GM19452 (cell line): ENCODE results near the gene EPG5.
A peak's percentile ranks its signal among the peaks of the same experiment; 100 is the strongest.
"Not testable (repeated sequence)": the region's sequence is repeated elsewhere in the genome, so short reads cannot be mapped to it uniquely, and the experiment has no call there.

ENCODE experiments used
- ATAC-seq: cut with Tn5 transposase; IDR thresholded peaks from one replicate; pipeline ENCODE4 v1.9.1; 2021; ENCODE audit not compliant: unreplicated experiment

The EPG5 gene

DNA sequence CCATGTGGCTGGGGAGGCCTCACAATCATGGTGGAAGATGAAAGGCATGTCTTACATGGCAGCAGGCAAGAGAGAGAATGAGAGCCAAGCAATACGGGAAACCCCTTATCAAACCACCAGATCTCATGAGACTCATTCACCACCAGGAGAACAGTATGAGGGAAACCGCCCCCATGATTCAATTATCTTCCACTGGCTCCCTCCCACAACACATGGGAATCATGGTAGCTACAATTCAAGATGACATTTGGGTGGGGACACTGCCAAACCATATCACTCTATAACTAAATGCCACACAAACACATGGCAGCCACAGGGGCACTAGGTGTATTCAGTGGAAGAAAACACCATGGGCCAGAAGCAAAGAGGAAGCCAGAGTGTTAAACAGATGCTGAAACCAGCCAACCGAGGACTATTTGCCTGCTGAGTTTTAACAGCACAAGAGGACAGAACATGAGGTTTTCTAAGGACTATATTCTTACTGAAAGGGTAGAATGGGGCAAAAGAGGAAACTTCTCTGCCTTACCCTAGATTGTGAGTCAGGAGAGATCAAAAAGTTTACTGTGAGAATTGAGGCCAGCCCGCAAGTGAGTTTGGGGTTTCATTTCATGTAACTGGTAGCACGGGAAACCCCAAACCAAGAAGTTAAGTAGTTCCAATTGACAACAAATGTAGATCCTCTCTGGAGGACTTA, 92.5 kb downstream of the EPG5 start:
- ATAC-seq = peak; percentile 87

DNA sequence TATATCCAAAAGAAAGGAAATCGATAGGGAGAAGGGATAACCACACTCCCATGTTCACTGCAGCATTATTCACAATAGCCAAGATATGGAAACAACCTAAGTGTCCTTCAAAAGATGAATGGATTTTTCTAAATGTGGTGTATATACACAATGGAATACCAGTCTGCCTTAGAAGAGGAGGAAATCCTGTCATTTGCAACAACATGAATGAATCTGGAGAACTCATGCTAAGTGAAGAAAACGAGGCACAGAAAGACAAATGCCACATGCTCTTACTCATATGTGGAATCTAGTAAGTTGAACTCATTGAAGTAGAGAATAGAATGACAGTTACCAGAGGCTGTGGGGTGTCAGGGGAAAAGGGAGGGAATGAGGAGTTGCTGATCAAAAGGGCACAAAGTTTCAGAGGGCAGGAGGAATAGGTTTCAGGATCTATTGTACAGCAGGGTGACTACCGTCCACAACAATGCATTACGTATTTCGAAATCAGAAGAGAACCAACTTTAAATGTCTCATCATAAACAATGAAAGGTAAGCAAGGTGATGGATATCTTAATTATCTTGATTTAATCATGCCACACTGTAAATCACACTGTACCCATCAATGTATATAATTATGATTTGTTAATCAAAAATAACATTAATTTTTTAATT, 95.6 kb downstream of the EPG5 start:
- ATAC-seq = no peak

DNA sequence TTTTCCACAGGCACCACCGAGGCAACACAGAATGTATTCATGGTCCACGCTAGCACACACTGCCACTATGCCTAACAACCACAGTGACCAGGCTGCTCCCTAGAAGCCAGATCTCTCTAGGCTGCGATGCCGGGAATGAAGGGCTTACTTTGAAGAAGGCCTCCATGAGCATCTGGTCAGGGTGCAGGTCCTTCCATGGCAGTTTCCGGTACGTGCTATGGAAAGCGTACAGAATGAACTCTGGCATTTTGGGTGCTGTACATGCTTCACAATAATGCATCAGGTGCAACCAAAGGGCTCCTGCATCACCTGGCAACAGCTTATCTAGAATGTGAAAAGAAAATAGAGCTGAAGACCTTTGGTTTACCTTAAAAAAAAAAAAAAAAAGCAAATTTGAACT, 96.7 kb downstream of the EPG5 start:
- ATAC-seq = no peak

DNA sequence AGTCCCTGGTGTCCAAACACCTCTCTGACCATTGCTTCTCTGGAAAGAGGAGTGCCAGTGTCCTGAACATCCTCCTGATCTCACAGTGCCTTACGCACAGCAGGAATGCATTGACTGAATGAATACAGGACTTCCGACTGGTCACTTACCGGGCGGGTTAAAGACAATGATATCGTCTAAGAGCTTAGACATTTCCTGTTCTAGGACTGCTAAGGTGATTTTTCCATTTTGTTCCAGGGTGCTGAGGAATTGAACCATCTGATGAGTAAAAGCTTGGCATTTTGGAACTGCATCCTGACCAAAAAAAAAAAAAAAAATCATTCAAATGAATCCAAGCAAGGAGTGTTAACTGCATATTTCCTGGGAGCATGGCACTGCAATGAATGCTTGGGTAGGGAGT, 101.7 kb downstream of the EPG5 start:
- no peak for ATAC-seq

DNA sequence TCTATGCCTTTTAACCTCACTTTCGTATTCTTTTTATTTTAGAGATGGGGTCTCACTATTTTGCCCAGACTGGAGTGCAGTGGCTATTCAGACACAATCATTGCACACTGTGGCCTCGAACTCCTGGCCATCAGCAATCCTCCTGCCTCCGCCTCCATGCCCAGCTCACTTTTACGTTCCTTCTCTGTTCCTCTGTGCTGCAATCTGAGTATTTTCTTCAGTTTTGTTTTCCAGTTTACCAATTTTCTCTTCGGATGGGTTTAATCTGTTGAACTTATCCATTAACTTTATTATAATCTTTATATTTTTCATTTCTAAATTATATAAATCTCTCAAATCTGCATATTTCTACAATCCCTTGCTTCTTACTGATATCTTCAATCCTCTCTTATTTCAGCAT, 103.0 kb downstream of the EPG5 start:
- ATAC-seq = no peak

DNA sequence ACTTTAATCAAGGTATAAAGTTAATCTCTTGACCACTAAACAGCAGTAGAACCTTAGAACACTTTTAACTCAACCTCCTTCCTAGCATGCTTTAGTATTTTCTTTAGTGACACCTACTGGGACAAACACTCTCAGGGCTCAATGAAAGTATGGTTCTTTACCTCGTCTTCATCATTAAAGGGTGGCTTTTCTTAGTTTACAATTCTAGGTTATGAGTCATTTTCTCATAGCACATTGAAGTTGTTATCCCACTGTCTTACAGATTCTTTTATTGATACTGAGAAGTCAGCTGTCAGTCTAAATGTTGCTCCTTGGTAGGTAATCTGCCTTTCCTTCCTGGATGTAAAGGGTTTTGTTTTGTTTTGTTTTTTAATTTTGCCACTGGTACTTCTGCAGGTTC, 103.7 kb downstream of the EPG5 start:
- ATAC-seq = no peak

DNA sequence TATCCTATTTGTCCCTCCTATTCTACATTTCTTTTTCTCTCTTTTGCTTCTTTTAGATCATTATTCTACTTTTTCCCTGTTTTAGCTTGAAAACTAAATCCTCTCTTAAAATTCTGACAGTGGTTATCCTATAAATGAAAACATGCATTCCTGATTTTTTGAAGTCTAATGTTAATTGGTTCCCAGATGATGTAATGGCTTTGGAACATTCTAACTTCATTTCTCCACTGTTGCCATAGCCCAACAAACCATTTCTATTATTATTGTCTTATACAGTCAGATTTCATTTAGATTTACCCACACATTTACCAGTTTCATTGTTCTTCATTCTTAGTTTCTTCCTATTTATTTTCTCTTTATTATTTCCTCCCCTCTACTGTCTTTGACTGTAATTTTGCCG, 105.2 kb downstream of the EPG5 start:
- no peak for ATAC-seq

DNA sequence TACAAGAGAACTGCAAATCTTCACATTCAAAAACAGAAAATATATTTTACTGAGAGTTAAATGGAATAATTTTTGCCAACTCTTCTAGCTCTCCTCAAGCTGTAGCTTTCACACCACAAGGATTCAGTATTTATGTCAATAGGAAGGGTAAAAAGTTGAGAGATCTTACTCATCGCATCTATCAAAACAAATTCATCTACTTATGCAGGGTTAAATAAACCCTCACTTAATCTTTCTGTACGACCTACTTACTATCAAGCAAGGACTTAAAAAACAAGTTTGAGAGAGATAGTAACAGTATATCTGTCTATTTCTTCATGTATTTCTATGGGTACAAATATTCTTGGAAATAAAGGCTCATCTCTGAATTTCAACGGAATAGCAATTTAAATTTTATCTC, 106.2 kb downstream of the EPG5 start:
- ATAC-seq = no peak

DNA sequence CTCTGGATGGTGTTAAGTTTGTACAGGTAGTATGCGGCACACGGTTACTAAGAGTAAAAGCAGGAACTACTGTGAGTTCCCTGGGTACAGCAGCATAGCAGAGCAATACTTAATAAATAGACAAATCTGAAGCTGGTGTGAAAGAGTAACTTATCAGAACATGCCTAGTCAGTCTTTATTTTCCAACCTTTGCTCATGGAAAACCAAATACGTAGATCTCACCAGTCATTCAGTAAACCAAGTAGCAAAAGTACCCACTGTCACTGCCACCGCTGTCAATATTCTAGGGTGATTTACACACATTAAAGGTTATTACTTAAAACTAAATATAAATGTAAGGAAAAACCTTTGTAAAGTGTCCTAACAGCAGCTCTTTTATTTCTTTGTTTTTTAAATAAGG, 106.6 kb downstream of the EPG5 start:
- no peak for ATAC-seq

DNA sequence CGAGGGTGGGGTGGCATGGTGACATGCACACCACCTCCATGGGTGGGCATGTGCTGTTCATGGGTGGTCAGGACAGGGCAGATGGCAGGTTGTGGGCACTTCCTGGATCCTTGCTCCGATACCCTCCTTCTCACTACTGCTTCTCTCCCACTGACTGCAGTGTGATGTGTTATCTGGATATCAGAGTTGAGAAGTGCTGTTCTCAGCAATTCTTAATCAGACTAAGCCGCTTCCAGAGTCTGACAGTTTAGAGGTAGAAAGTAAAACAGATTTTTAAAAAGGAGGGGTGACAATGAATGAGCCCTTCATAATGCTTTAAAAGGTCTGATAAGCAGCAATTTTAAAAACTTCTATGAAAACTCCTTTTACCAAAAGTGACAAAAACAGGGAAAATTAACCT, 107.8 kb downstream of the EPG5 start:
- no peak for ATAC-seq

DNA sequence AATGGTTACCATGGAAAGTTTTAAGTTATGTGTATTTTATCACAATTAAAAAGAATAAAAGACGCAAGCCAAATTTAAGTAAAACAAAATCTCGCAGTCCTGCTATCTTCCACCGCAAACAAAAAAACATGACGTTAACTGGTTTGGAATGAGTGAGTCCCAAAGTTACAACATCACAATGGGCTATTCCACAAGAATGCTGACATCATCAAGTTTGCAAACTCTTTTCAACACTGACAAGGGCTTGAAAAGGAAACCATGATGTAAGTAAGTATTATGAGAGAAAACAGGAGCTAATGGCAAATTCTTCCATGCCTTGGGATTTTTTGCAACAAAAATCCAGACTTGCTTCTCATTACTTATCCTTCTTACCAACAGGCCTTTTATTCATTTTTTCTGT, 110.6 kb downstream of the EPG5 start:
- no peak for ATAC-seq

DNA sequence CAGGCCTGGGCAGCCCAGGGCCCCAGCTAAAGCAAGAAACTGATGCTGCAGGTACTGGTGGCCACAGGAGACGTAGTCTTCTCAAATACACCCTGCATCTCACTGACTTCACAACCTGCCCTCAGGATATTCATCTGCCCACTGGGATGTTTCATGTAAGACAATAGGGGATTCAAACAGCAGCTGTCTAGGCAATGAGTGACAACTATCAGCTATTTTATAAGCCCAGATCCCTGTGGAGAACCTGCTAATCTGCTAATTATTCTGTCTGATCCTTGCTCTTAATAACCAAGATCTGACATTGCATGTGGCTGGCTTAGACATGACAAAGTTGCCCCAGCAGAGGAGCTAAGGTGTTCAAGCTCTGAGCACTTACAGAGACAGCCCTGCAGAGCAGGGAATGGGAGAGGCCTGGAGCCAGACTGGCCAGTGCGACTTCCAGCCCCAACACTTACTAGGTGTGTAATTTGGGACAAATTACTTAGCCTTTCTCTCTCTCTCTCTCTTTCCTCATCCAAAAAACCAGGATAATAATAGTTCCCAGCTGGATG, 113.0 kb downstream of the EPG5 start:
- ATAC-seq = no peak

DNA sequence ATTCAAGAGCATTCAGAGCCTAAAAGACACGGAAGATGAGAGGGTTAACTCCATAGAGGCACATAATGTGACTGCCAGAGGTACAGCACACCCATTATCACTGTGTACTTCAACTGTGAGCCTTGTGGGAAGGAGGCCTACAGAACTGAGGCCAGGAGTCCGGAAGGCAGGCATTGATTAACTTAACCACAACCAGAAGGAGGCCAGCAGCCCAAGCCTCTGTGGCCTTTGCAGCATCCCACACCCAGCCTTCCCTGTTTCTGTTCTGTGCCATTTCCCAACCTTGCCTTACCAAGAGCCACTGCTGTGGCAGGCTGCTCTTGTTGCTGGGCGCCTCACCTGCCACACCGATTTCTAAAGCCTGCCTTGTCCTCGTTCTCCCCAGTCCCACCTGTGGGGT, 114.5 kb downstream of the EPG5 start:
- no peak for ATAC-seq

DNA sequence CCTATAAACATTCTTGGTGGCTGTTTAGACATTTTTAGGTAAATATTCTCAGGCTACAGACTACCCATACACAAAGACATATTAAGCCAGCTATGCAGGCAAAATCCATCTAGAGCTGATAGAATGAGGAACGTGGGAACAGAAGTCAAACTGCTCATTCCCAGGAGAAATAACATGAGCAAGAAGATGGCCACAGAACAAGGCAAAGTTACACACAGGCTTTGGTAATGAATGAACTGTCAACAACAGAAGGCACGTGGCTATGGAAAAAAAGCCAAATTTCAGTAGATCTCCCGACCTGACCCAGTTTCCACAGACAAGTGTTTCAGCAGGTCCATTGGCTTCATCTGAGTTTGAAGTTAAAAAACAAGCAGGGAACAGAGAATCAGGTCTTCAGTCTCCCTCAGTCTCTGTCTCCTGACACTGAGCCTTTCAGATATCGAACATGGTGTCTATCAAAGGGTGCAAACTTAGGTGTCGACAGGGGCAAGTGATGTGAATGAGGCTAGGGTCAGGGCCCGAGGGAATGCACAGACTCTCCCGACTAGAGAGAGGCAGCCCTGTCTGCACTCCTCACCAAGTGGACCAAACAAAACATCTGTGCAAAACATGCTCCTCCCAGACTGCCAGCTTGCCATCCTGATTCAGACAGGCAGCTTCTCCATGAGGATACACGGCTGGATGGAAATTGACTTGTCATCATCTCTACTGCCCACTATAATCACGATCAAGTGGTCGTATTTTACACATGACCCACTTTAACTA, 115.8 kb downstream of the EPG5 start:
- ATAC-seq = no peak

DNA sequence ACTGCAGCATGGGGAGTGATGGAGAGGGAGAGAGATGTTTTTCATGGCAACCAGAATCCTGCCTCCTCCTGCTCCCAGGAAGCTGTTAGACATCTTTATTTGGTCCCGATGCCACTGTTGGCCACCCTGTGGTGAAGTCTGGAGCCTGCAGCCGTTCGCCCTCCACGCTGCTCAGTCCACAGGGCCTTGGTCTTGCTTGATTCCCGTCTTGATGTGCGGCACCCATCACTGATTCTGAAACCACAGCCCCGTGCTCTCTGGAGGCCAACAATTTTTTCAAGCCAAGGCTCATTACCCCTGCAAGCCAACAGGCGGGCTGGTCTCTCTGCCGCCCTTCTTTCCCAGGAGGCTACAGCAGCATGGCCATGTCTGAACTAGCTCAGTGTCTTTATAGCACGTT, 117.1 kb downstream of the EPG5 start:
- no peak for ATAC-seq

DNA sequence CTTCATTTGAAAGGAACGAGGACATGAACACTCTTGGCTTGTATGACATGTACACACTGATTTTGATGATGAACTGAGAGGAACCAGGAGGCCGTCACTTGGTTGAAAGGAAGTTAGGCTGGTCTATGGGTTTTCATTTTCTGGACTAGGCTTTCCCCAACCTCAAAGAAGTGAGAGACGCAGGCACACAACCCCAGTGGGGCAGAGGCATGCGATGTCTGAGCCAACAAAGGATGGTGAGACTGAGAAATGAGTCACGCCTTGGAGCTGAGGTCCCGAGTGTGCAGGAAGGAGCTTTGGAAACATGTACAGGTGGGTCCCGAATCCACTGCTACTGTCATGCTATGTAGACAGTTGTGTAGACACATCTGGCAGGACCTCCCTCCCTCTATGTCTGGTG, 117.6 kb downstream of the EPG5 start:
- ATAC-seq = no peak

DNA sequence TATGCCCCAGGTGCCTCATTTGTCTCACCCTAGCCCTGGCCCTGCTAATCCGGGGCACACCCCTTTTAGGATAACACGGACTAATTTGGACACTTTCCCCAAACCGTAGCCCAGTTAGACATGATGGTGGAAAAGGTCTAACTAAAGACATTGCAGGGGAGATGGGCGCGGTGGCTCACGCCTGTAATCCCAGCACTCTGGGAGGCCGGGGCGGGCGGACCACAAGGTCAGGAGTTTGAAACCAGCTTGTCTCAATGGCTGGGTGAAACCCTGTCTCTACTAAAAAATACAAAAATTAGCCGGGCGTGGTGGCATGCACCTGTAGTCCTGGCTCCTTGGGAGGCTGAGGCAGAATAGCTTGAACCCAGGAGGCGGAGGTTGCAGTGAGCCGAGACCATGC, 118.5 kb downstream of the EPG5 start:
- ATAC-seq = not testable (repeated sequence)

DNA sequence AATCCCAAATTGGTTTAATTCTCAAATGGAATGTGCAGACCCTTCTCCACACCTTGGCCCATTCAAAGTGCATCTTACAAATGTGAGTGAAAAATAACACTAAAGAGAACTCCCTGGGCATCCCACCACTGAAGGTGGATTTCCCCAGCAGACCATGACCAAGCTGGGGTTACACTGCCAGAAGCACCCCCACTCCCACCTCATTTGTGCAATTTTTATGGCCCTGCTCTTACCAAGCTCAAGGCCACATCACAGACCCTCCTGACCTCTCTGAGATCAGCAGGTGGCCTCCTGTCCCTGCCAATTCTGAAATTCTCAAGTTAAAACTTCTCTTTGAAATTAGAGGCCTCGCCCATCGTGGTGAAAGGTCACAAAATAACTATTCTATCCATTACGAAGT, 120.0 kb downstream of the EPG5 start:
- no peak for ATAC-seq

DNA sequence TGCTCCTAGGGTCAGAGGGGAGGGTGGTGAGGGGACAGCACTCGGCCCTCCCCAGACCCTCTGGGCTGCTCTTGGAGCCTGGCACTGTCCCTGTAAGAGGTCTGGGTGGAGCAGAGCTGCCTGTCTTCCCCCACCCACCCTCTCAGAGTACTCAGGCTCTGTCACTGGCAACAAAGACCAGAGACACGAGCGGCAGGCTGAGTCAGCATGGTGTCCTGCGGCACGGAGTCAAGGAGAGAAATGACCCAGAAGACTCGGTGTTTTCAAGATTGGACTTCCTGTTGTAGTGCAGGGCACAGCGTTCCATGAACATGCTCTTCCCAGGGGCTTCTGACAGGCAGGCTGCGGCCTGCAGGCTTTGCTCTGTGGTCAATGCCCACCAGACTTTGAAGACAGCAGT, 121.7 kb downstream of the EPG5 start:
- no peak for ATAC-seq

DNA sequence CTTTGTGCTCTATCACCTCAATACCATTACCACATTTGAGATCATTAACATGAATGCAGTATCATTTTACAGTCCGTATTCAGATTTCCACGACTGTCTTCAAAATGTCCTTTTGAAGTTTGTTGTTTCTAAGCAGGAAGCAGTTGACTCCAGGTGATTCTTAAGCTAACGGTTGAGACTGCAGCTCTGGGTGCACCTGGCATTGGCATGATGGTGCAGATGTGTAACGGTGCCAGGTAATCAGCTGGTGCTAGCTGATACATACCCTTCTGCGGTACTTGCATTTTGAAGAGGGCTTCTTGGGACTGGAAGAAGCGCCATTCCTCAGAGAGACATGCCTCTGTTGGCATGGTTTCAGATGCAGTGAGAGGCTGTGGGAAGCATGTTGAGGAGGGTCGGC, 122.2 kb downstream of the EPG5 start:
- no peak for ATAC-seq

DNA sequence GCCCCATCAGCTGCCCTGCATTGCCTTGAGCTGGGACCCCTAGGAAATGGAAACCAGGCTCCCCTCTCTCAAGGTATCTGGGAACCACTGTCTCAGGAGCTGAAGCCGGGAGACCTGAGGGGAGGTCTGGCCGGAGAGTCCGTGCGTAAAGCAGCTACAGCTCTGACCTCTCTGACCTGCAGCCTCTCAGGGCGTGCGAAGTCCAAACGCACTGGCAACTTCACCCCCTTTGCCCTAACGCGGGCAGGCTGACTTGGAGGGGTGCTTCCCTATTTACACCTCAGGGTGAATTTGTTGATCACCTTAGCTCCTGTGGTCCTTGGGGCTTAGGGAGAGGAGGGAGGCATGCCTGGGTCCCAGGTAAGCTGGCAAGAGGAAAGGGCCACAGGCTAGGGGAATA, 124.1 kb downstream of the EPG5 start:
- no peak for ATAC-seq
